ENCODE measurements around the gene GALNTL6.

The GALNTL6 gene

GRCh38 chr4:171985129-171985528 is 171.9 kb downstream of the GALNTL6 start:
- no peak for DNase-seq (ENCODE audit: low read depth in 1 of 2, low spot score in 1 of 2)

GRCh38 chr4:171993247-171993646 is 180.0 kb downstream of the GALNTL6 start:
- no peak for DNase-seq (ENCODE audit: low read depth in 1 of 2, low spot score in 1 of 2)

- DNase-seq (ENCODE audit: low read depth in 1 of 2, low spot score in 1 of 2): no peak
Measured at GRCh38 chr4:172007889-172008288, 194.7 kb downstream of the GALNTL6 start.

- DNase-seq (ENCODE audit: low read depth in 1 of 2, low spot score in 1 of 2): no peak
Measured at GRCh38 chr4:172009446-172010230, 196.4 kb downstream of the GALNTL6 start.

- DNase-seq (ENCODE audit: low read depth in 1 of 2, low spot score in 1 of 2): no peak
Measured at GRCh38 chr4:172011196-172011595, 198.0 kb downstream of the GALNTL6 start.

- no peak for DNase-seq (ENCODE audit: low read depth in 1 of 2, low spot score in 1 of 2)
Measured at GRCh38 chr4:172018358-172018757, 205.2 kb downstream of the GALNTL6 start.

- DNase-seq (ENCODE audit: low read depth in 1 of 2, low spot score in 1 of 2): no peak
Measured at GRCh38 chr4:172035562-172035961, 222.4 kb downstream of the GALNTL6 start.

- no peak for DNase-seq (ENCODE audit: low read depth in 1 of 2, low spot score in 1 of 2)
Measured at GRCh38 chr4:172040766-172041165, 227.6 kb downstream of the GALNTL6 start.

GRCh38 chr4:172042714-172043114 is 229.5 kb downstream of the GALNTL6 start:
- DNase-seq (ENCODE audit: low read depth in 1 of 2, low spot score in 1 of 2): no peak

GRCh38 chr4:172045981-172046380 is 232.8 kb downstream of the GALNTL6 start:
- DNase-seq (ENCODE audit: low read depth in 1 of 2, low spot score in 1 of 2): no peak

- DNase-seq (ENCODE audit: low read depth in 1 of 2, low spot score in 1 of 2): no peak
Measured at GRCh38 chr4:172048666-172049065, 235.5 kb downstream of the GALNTL6 start.

GRCh38 chr4:172050911-172051310 is 237.7 kb downstream of the GALNTL6 start:
- no peak for DNase-seq (ENCODE audit: low read depth in 1 of 2, low spot score in 1 of 2)

GRCh38 chr4:172055046-172055445 is 241.8 kb downstream of the GALNTL6 start:
- no peak for DNase-seq (ENCODE audit: low read depth in 1 of 2, low spot score in 1 of 2)

- DNase-seq (ENCODE audit: low read depth in 1 of 2, low spot score in 1 of 2): no peak
Measured at GRCh38 chr4:172055498-172055897, 242.3 kb downstream of the GALNTL6 start.

GRCh38 chr4:172061204-172061603 is 248.0 kb downstream of the GALNTL6 start:
- DNase-seq (ENCODE audit: low read depth in 1 of 2, low spot score in 1 of 2): no peak

- no peak for DNase-seq (ENCODE audit: low read depth in 1 of 2, low spot score in 1 of 2)
Measured at GRCh38 chr4:172068506-172068905, 255.3 kb downstream of the GALNTL6 start.

- DNase-seq (ENCODE audit: low read depth in 1 of 2, low spot score in 1 of 2): no peak
Measured at GRCh38 chr4:172073590-172073989, 260.4 kb downstream of the GALNTL6 start.

GRCh38 chr4:172083272-172083671 is 270.1 kb downstream of the GALNTL6 start:
- DNase-seq (ENCODE audit: low read depth in 1 of 2, low spot score in 1 of 2): no peak

GRCh38 chr4:172088556-172088955 is 275.4 kb downstream of the GALNTL6 start:
- no peak for DNase-seq (ENCODE audit: low read depth in 1 of 2, low spot score in 1 of 2)

GRCh38 chr4:172095161-172095560 is 282.0 kb downstream of the GALNTL6 start:
- no peak for DNase-seq (ENCODE audit: low read depth in 1 of 2, low spot score in 1 of 2)

GRCh38 chr4:172096786-172097185 is 283.6 kb downstream of the GALNTL6 start:
- no peak for DNase-seq (ENCODE audit: low read depth in 1 of 2, low spot score in 1 of 2)

- DNase-seq (ENCODE audit: low read depth in 1 of 2, low spot score in 1 of 2): no peak
Measured at GRCh38 chr4:172099376-172099775, 286.2 kb downstream of the GALNTL6 start.

GRCh38 chr4:172103456-172103855 is 290.3 kb downstream of the GALNTL6 start:
- DNase-seq (ENCODE audit: low read depth in 1 of 2, low spot score in 1 of 2): no peak
